ENCODE data around the gene BTRC.
"Not testable (repeated sequence)": the region's sequence is repeated elsewhere in the genome, so short reads cannot be mapped to it uniquely, and the experiment has no call there.

Gene BTRC

DNA sequence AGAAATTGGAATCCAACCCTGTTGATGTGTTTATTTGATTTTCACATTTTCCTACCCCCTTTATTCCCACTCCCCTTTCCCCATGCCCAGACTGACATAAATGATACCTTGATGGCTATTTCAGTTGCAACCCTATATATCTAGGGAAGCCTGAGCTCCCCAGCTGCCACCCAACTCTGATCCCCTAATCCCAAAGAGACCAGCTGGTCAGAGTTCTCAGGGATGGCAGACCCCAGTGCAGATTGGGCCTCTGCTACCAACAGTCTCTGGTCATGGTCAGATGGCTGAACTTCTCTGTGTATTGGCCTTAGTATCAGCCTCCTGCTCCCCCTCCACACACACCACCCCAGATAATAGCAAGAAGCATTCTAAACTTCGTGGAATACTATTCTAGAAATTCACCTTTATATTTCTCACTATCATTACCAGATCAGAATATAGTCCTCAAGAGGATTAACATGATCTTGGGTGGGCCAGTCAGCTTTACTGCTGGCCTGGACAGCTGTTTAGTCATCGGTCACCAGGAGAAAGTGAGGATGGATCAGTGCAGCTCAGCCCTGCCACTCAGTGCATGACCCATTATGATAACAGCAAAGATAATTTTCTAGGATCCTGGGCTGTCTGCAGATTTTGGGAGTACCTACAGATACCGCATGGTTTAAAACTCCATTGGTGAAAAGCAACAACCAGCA, 24.5 kb upstream of the BTRC start:
- DNase-seq: no peak
- TF ChIP-seq GATA1 (IDR thresholded peaks at IDR 0.05; ENCODE audit: low read depth, low read length): no peak
- TF ChIP-seq POLR2A (IDR thresholded peaks at IDR 0.05; ENCODE audit: low read length): no peak

GRCh38 chr10:101330231-101330630, 23.7 kb upstream of the BTRC start:
- DNase-seq: no peak
- TF ChIP-seq POLR2A (IDR thresholded peaks at IDR 0.05; ENCODE audit: low read length): no peak
- no peak for TF ChIP-seq GATA1 (IDR thresholded peaks at IDR 0.05; ENCODE audit: low read depth, low read length)

- DNase-seq: no peak
- TF ChIP-seq POLR2A (IDR thresholded peaks at IDR 0.05; ENCODE audit: low read length) (no peak), GATA1 (IDR thresholded peaks at IDR 0.05; ENCODE audit: low read depth, low read length) (no peak)
Observed at GRCh38 chr10:101330631-101331225, 23.2 kb upstream of the BTRC start.

DNA sequence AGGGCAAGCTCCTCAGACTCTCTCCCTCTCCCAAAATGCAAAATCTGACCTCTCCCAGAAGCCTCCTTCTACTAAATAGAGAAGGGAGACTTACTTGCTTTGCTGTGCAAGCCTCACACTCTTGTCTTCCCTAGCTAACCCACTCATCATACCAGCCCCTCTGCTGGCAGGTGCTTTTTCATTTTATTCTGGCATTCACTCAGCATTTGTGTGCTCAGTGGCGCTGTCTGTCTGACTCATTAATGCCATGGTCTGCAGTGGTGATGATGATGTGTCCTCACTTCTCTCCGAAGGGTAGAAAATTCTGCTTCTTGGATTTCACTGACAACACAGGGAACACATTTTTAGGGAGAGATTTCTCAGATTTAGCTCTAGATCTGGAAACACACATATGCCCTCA, 22.0 kb upstream of the BTRC start:
- no peak for TF ChIP-seq GATA1 (IDR thresholded peaks at IDR 0.05; ENCODE audit: low read depth, low read length)
- TF ChIP-seq POLR2A (IDR thresholded peaks at IDR 0.05; ENCODE audit: low read length): no peak
- DNase-seq: no peak

GRCh38 chr10:101334259-101334658, 19.7 kb upstream of the BTRC start:
- DNase-seq: not testable (repeated sequence)

GRCh38 chr10:101336382-101336781, 17.6 kb upstream of the BTRC start:
- DNase-seq: no peak
- no peak for TF ChIP-seq POLR2A (IDR thresholded peaks at IDR 0.05; ENCODE audit: low read length)
- no peak for TF ChIP-seq GATA1 (IDR thresholded peaks at IDR 0.05; ENCODE audit: low read depth, low read length)

DNA sequence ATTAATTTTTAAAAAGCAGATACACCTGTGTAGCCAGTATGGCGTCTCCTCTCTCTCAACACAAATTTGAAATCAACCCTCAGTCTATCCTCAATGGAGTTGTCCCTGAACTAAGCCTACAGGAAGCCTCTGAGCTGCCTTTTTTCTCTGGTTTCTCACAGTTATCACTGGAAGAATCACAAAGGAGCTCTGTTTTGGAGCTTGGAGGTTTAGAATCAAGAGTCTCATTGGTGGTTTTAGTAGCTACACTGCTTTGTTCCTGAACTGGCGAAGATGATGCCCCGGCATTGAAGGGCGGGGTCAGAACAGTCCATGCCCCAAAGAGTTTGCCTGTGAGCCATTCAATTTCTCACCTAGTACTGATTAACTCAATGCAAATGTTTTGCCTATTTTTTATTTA, 16.1 kb upstream of the BTRC start:
- DNase-seq: no peak
- TF ChIP-seq GATA1 (IDR thresholded peaks at IDR 0.05; ENCODE audit: low read depth, low read length): no peak
- TF ChIP-seq POLR2A (IDR thresholded peaks at IDR 0.05; ENCODE audit: low read length): no peak

DNA sequence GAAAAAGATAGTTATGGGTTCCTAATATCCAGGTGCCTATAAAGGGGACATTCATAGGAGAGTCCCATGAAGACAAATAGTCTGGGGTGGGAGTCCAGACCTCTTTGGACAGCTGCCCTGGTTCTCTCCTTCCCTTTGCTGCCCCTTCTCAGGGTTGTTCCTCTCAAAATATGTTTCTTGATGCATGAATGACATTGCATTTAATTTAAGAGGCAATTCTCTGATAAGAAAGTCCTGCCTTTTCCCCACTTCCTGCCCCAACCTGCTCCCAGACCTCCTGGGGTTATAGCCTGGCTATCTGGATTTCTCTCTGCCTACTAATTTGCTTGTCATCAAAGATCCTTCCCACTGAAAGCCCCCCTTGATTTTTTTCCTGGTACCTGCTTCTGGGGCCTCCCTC, 12.5 kb upstream of the BTRC start:
- no peak for DNase-seq
- no peak for TF ChIP-seq POLR2A (IDR thresholded peaks at IDR 0.05; ENCODE audit: low read length)
- no peak for TF ChIP-seq GATA1 (IDR thresholded peaks at IDR 0.05; ENCODE audit: low read depth, low read length)

DNA sequence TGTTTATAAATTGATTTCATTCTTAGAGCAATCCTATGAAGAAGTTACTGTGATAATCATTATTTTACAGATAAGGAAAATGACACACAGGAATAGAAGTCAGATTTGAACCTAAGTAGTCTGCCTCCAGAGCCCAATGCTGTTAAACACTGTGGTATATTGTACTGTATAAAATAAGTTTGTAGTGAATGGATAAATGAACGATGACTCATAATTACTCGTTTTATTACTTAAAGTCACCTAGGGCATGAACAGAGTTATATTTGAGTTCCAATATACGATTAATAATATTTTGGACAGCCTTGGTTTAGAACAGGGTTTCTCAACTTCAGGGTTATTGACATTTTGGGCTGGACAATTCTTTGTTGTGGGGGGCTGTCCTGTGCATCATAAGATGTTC, 7.8 kb upstream of the BTRC start:
- DNase-seq: no peak
- TF ChIP-seq GATA1 (IDR thresholded peaks at IDR 0.05; ENCODE audit: low read depth, low read length) (no peak), POLR2A (IDR thresholded peaks at IDR 0.05; ENCODE audit: low read length) (no peak)

DNA sequence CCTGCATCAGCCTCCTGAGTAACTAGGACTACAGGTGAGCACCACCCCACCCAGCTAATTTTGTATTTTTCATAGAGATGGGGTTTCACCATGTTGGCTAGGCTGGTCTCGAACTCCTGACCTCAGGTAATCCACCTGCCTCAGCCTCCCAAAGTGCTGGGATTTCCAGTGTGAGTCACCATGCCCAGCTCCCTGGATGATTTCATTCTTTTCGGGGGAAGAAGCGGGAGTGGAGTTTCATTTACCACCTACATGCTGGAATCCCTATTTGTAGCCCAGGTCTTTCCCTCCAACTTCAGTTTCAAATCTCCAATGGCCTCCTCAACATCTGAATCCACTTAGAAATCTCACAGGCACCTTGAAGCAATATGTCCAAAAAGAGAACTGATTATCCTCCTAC, 2.9 kb upstream of the BTRC start:
- no peak for TF ChIP-seq GATA1 (IDR thresholded peaks at IDR 0.05; ENCODE audit: low read depth, low read length)
- TF ChIP-seq POLR2A (IDR thresholded peaks at IDR 0.05; ENCODE audit: low read length): no peak
- no peak for DNase-seq

GRCh38 chr10:101351477-101351876, 2.5 kb upstream of the BTRC start:
- TF ChIP-seq GATA1 (IDR thresholded peaks at IDR 0.05; ENCODE audit: low read depth, low read length) (no peak), POLR2A (IDR thresholded peaks at IDR 0.05; ENCODE audit: low read length) (no peak)
- no peak for DNase-seq

DNA sequence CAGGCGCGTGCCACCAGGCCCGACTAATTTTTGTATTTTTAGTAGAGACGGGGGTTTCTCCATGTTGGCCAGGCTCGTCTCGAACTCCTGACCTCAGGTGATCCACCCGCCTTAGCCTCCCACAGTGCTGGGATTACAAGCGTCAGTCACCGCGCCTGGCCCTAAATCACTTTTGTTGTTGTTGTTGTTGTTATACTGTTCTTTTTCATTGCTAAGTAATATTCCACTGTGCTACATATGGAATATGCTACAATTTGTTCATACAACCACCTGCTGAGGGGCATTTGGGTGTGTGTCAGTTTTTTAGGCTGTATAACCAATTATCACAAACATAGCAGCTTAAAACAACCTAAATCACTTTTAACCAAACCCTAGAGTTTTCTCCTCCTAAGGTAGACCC, 1.1 kb upstream of the BTRC start:
- not testable (repeated sequence) for DNase-seq

DNA sequence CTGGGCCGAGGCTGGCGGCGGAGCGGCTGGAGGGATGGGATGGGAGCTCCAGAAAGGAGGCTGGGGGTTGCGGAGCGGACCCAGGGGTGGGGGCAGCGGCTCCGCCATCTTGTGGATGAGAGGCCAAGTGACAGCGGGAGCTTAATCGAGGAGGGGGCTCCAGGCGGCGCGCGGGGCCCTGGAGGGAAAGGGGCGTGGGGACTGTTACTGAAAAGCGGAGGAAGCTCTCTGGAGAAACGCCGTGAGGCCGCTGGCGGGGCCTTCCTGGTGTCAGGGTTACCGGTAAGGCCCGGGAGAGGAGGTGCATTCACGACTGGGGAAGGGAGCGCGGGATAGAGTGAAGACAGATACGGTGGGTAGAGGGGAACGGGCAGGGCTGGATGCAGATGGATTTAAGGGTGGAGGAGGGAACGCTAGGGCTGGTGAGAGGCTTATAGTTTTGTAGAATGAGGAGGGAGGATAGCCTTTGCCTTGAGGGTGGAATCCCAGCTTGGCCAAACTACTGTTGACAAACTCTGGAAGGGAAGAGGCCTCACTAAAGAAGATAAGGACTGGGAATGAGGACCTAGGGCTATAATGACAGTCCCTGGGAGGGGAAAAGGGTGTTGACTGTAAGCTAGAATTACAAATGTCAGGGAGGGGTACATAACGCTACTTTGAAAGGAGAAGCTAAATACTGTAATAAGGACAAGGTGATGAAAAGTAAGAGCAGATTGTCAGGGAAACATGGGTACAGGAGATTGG, 535 bp downstream of the BTRC start:
- DNase-seq: peak; percentile 62 to 71
- TF ChIP-seq POLR2A (IDR thresholded peaks at IDR 0.05; ENCODE audit: low read length): peak; percentile 3
- TF ChIP-seq GATA1 (IDR thresholded peaks at IDR 0.05; ENCODE audit: low read depth, low read length): no peak

GRCh38 chr10:101355072-101355706, 1.2 kb downstream of the BTRC start:
- DNase-seq: no peak
- TF ChIP-seq GATA1 (IDR thresholded peaks at IDR 0.05; ENCODE audit: low read depth, low read length): no peak
- TF ChIP-seq POLR2A (IDR thresholded peaks at IDR 0.05; ENCODE audit: low read length): no peak

DNA sequence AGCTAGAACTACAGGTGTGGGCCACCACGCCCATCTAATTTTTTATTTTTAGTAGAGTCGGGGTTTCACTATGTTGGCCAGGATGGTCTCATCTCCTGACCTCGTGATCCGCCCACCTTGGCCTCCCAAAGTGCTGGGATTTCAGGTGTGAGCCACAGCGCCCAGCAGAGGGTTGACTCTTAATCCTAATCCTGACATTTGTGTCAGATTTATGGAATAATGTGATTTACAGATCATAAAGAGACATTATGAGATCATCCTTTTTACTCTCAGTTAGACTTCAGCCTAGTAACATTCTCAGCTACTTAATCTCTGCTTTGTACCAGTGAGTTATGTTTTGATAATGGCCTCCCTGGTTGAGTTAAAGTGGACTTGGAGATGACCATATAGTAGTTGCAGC, 2.2 kb downstream of the BTRC start:
- TF ChIP-seq POLR2A (IDR thresholded peaks at IDR 0.05; ENCODE audit: low read length) (no peak), GATA1 (IDR thresholded peaks at IDR 0.05; ENCODE audit: low read depth, low read length) (no peak)
- no peak for DNase-seq
